IMR-90 (cell line): ENCODE results near the gene RAB36. TPM values are rescaled to one million over a fixed set of nuclear protein-coding genes. Genes with fewer than 3 reads are reported as not detected.

Experiments used
- ATAC-seq: fragments of 200-7000 bp; cut with Tn5 transposase; 2 replicates; pipeline ENCODE4 v1.9.1; 2020; ENCODE audit warnings: low read depth, mild to moderate bottlenecking, moderate library complexity
- BruUV-seq: library from RNA; stranded (reverse); fragments of 400-500 nt; replicated peaks from 2 replicates; lab custom pipeline; 2021; lab: Mats Ljungman, UMichigan
- CTCF ChIA-PET: fragments of 300-600 bp; formaldehyde crosslinking; extraction: SDS; loops from one replicate; lab custom pipeline; 2021; ENCODE audit warnings: antibody characterized with exemption; lab: Yijun Ruan, JAX
- POLR2A ChIA-PET: fragments of 300-600 bp; sonication (Branson Sonifier 250); formaldehyde crosslinking; loops from one replicate; lab custom pipeline; 2022; ENCODE audit warnings: antibody characterized with exemption; ENCODE audit not compliant: unreplicated experiment; lab: Charles Lee
- DNase-seq: peaks from one replicate; pipeline ENCODE4 v3.0.0; 2013
- H2AFZ ChIP-seq: replicated peaks from 2 replicates; pipeline ENCODE3; 2013; ENCODE audit warnings: low read length, mild to moderate bottlenecking; ENCODE audit not compliant: poor library complexity
- H2AK5ac ChIP-seq: 2 replicates; pipeline ENCODE4 v1.6.1; 2013; ENCODE audit warnings: low read depth, low read length, inconsistent platforms
- H2AK9ac ChIP-seq: replicated peaks from 2 replicates; pipeline ENCODE3; 2013; ENCODE audit warnings: mild to moderate bottlenecking, low read depth, low read length, moderate library complexity; ENCODE audit not compliant: poor library complexity
- H2BK120ac ChIP-seq: 2 replicates; pipeline ENCODE4 v1.6.1; 2013; ENCODE audit warnings: low read depth, low read length, inconsistent platforms
- H2BK15ac ChIP-seq: 3 replicates; pipeline ENCODE4 v1.6.1; 2013; ENCODE audit warnings: low read depth, low read length, inconsistent platforms
- H2BK20ac ChIP-seq: 2 replicates; pipeline ENCODE4 v1.6.1; 2013; ENCODE audit warnings: low read depth, mild to moderate bottlenecking, inconsistent platforms, low read length, moderate library complexity
- H2BK5ac ChIP-seq: 2 replicates; pipeline ENCODE4 v1.6.1; 2013; ENCODE audit warnings: mild to moderate bottlenecking, low read depth, low read length, inconsistent platforms; ENCODE audit not compliant: poor library complexity, severe bottlenecking
- H3K14ac ChIP-seq: replicated peaks from 2 replicates; pipeline ENCODE4 v1.6.1; 2013; ENCODE audit warnings: low read depth, low read length, inconsistent platforms
- H3K18ac ChIP-seq: 2 replicates; pipeline ENCODE4 v1.6.1; 2013; ENCODE audit warnings: low read depth, low read length, control low read depth
- H3K23ac ChIP-seq: 2 replicates; pipeline ENCODE4 v1.6.1; 2013; ENCODE audit warnings: low read depth, low read length, inconsistent platforms
- H3K27ac ChIP-seq: 2 replicates; pipeline ENCODE4 v1.5.1; 2013; ENCODE audit warnings: mild to moderate bottlenecking, control low read depth, low read length; ENCODE audit not compliant: insufficient read depth
- H3K27me3 ChIP-seq: 2 replicates; pipeline ENCODE4 v1.6.1; 2013; ENCODE audit warnings: low read length; ENCODE audit not compliant: control insufficient read depth, insufficient read depth
- H3K36me3 ChIP-seq: 2 replicates; pipeline ENCODE4 v1.6.1; 2013; ENCODE audit warnings: low read length, mixed read lengths; ENCODE audit not compliant: control insufficient read depth, insufficient read depth
- H3K4ac ChIP-seq: 2 replicates; pipeline ENCODE4 v1.6.1; 2013; ENCODE audit warnings: low read depth, low read length, inconsistent platforms
- H3K4me1 ChIP-seq: 2 replicates; pipeline ENCODE4 v1.6.1; 2013; ENCODE audit warnings: low read length, mixed read lengths; ENCODE audit not compliant: control insufficient read depth, insufficient read depth
- H3K4me2 ChIP-seq: 2 replicates; pipeline ENCODE4 v1.6.1; 2013; ENCODE audit warnings: low read depth, mild to moderate bottlenecking, control low read depth, low read length, moderate library complexity
- H3K4me3 ChIP-seq: 2 replicates; pipeline ENCODE4 v1.5.1; 2013; ENCODE audit warnings: low read depth, mild to moderate bottlenecking, control low read depth, low read length, moderate library complexity; ENCODE audit not compliant: insufficient read depth
- H3K56ac ChIP-seq: 2 replicates; pipeline ENCODE4 v1.6.1; 2013; ENCODE audit warnings: low read length, inconsistent platforms; ENCODE audit not compliant: insufficient read depth; ENCODE audit errors: extremely low read depth
- H3K79me1 ChIP-seq, 2 experiments: 2 replicates each; pipeline ENCODE4 v1.6.1; 2013; ENCODE audit warnings: low read length in 2 of 2, inconsistent platforms in 1 of 2, low read depth in 1 of 2
- H3K9ac ChIP-seq: 2 replicates; pipeline ENCODE4 v1.6.1; 2013; ENCODE audit warnings: low read depth, low read length, control low read depth
- H3K9me1 ChIP-seq: 2 replicates; pipeline ENCODE4 v1.6.1; 2013; ENCODE audit warnings: low read length, inconsistent platforms; ENCODE audit not compliant: insufficient read depth
- H3K9me3 ChIP-seq: 2 replicates; pipeline ENCODE4 v1.6.1; 2013; ENCODE audit warnings: low read length; ENCODE audit not compliant: control insufficient read depth, insufficient read depth
- H4K20me1 ChIP-seq: 2 replicates; pipeline ENCODE4 v1.6.1; 2013; ENCODE audit warnings: low read length, inconsistent platforms; ENCODE audit not compliant: insufficient read depth
- H4K5ac ChIP-seq: 2 replicates; pipeline ENCODE4 v1.6.1; 2013; ENCODE audit warnings: mild to moderate bottlenecking, low read depth, low read length, control low read depth
- H4K8ac ChIP-seq, 2 experiments: 2 replicates each; pipeline ENCODE4 v1.6.1; 2013; ENCODE audit warnings: low read depth in 2 of 2, low read length in 2 of 2, control low read depth in 1 of 2, inconsistent platforms in 1 of 2
- H4K91ac ChIP-seq: 2 replicates; pipeline ENCODE4 v1.6.1; 2013; ENCODE audit warnings: low read depth, low read length, inconsistent platforms; ENCODE audit not compliant: insufficient read depth
- BHLHE40 ChIP-seq: fragments of 150-350 bp; IDR thresholded peaks from 2 replicates; pipeline ENCODE4 v1.6.1; 2016; ENCODE audit warnings: mild to moderate bottlenecking, low read depth, low read length
- CEBPB ChIP-seq: IDR thresholded peaks from 2 replicates; pipeline ENCODE4 v1.6.1; 2012; ENCODE audit warnings: low read depth, low read length, improper control_type of control experiment
- CHD1 ChIP-seq: IDR thresholded peaks from 2 replicates; pipeline ENCODE4 v1.6.1; 2012; ENCODE audit warnings: low read depth, low read length, improper control_type of control experiment
- ELK1 ChIP-seq: fragments of 150-350 bp; IDR thresholded peaks from 2 replicates; pipeline ENCODE4 v1.6.1; 2016; ENCODE audit warnings: low read depth, mild to moderate bottlenecking, low read length, moderate library complexity, borderline replicate concordance
- FOS ChIP-seq: fragments of 150-350 bp; IDR thresholded peaks from 2 replicates; pipeline ENCODE4 v1.6.1; 2016; ENCODE audit warnings: low read depth, low read length
- MAFK ChIP-seq: IDR thresholded peaks from 2 replicates; pipeline ENCODE4 v1.6.1; 2012; ENCODE audit warnings: low read depth, low read length, improper control_type of control experiment
- MAZ ChIP-seq: IDR thresholded peaks from 2 replicates; pipeline ENCODE4 v1.6.1; 2012; ENCODE audit warnings: low read depth, mild to moderate bottlenecking, low read length, improper control_type of control experiment, moderate library complexity, borderline replicate concordance
- MXI1 ChIP-seq: IDR thresholded peaks from 2 replicates; pipeline ENCODE4 v1.6.1; 2012; ENCODE audit warnings: low read depth, mild to moderate bottlenecking, low read length, moderate library complexity, borderline replicate concordance
- NFE2L2 ChIP-seq: fragments of 150-350 bp; IDR thresholded peaks from 2 replicates; pipeline ENCODE4 v1.6.1; 2016; ENCODE audit warnings: low read depth, mild to moderate bottlenecking, low read length
- POLR2A ChIP-seq: IDR thresholded peaks from 2 replicates; pipeline ENCODE4 v1.6.1; 2012; ENCODE audit warnings: mild to moderate bottlenecking, low read depth, low read length
- RAD21 ChIP-seq: IDR thresholded peaks from 2 replicates; pipeline ENCODE4 v1.6.1; 2012; ENCODE audit warnings: low read length, improper control_type of control experiment
- RFX5 ChIP-seq: IDR thresholded peaks from 2 replicates; pipeline ENCODE4 v1.8.0; 2012; ENCODE audit warnings: low read depth, mild to moderate bottlenecking, low read length, moderate library complexity
- SMC3 ChIP-seq: fragments of 150-350 bp; IDR thresholded peaks from 2 replicates; pipeline ENCODE4 v1.6.1; 2016; ENCODE audit warnings: low read depth, mild to moderate bottlenecking, antibody characterized with exemption, low read length, moderate library complexity
- WGBS, 2 experiments: methylation state at CpG; one replicate each; pipeline versions ENCODE4 v1.1.5 to v1.1.7; 2013; ENCODE audit warnings: missing lambda C conversion rate in 2 of 2; ENCODE audit not compliant: insufficient read length in 1 of 2; ENCODE audit errors: extremely low coverage in 2 of 2; 5-methylcytosine and 5-hydroxymethylcytosine counted together
- dilution Hi-C: fragments of 300-500 bp; cut with HindIII; formaldehyde crosslinking; loops from one replicate; pipeline ENCODE4 v1.14.3; 2018; ENCODE audit warnings: low sequenced_read_pairs; ENCODE audit not compliant: unreplicated experiment
- in situ Hi-C: fragments of 300-500 bp; cut with MboI; formaldehyde crosslinking; loops from 3 replicates; pipeline ENCODE4 v1.14.3; 2019; ENCODE audit warnings: low sequenced_read_pairs, inconsistent platforms, mixed read lengths
- intact Hi-C: fragments of 100-400 bp; cut with micrococcal nuclease; formaldehyde crosslinking; loops from 2 replicates; pipeline ENCODE4 v1.10.0; 2022
- polyA plus RNA-seq, 3 experiments: library from polyadenylated mRNA; depleted of rRNA; stranded (reverse); fragments of >200 nt; gene quantifications; 2 replicates each; pipeline ENCODE4 v1.2.3, GENCODE V29; 2012; ENCODE audit warnings: low replicate concordance in 1 of 3
- total RNA-seq: library from RNA; depleted of rRNA; stranded (reverse); fragments of >200 nt; gene quantifications from 2 replicates; pipeline ENCODE4 v1.2.3, GENCODE V29; 2012
- TF ChIP-seq, protein P1 (sequence below): conservative IDR thresholded peaks from 2 replicates; pipeline ENCODE4 v1.5.1; 2012; ENCODE audit warnings: mild to moderate bottlenecking, low read depth, low read length, improper control_type of control experiment

Gene RAB36
- total and polyA plus RNA-seq, 2 of the 4 experiments (the other 2 are of a cell fraction) = 3.6 to 4.0 TPM

GRCh38 chr22:23132376-23133091 is 12.7 kb upstream of the RAB36 start (continued):
- TF ChIP-seq RAD21 = no peak

- no peak overlapping the region for H2BK20ac ChIP-seq
- no peak overlapping the region for H3K4me3 ChIP-seq
- no peaks in the 10 kb centered on the region for H3K36me3 ChIP-seq
- no peak overlapping the region for H2BK120ac ChIP-seq
- no peak overlapping the region for H2AK5ac ChIP-seq
- no peak overlapping the region for H4K91ac ChIP-seq
- no peak overlapping the region for H3K14ac ChIP-seq
- H4K20me1 ChIP-seq = no peaks in the 10 kb centered on the region
- 0 out of 2 replicates have a peak, but pooled peaks cover 2% of the 10 kb centered on the region for H3K4me1 ChIP-seq
- no peak for DNase-seq
- no peak overlapping the region for H3K23ac ChIP-seq
- no peak overlapping the region for H3K27ac ChIP-seq
- H2AFZ ChIP-seq = no peak overlapping the region
- no peak overlapping the region for H3K56ac ChIP-seq
- CTCF ChIA-PET = no interaction called here
- H3K4ac ChIP-seq = no peak overlapping the region
- in situ Hi-C loops (no loop called here), dilution Hi-C loops (no loop called here), intact Hi-C loops (loop anchor here (10.0 kb wide), 1 partner anchor 669 kb away; no protein-coding TSS in a partner anchor)
- H3K79me1 ChIP-seq = no peaks in the 10 kb centered on the region
- no peak overlapping the region for H2BK15ac ChIP-seq
- WGBS, 2 experiments = no CpG with 5 or more reads among the region's 10 CpGs
- POLR2A ChIA-PET = no interaction called here
- H3K18ac ChIP-seq = no peak overlapping the region
- no TSS peak for BruUV-seq
- peaks cover 20% of the 10 kb centered on the region for H3K27me3 ChIP-seq
- no peak for ATAC-seq
- no peak overlapping the region for H2AK9ac ChIP-seq
- H3K4me2 ChIP-seq = no peak overlapping the region
- H3K9me1 ChIP-seq = no peaks in the 10 kb centered on the region
- H4K8ac ChIP-seq = no peak overlapping the region
- H3K9me3 ChIP-seq = no peaks in the 10 kb centered on the region
- H2BK5ac ChIP-seq = no peak overlapping the region
- H4K5ac ChIP-seq = no peak overlapping the region
- no peak overlapping the region for H3K9ac ChIP-seq
- no peak for TF ChIP-seq MAZ
- no peak for TF ChIP-seq MAFK
- no peak for TF ChIP-seq FOS
- TF ChIP-seq NFE2L2 = no peak
- no peak for TF ChIP-seq RFX5
- no peak for TF ChIP-seq RAD21
- TF ChIP-seq CHD1 = no peak
- TF ChIP-seq, protein P1, sequence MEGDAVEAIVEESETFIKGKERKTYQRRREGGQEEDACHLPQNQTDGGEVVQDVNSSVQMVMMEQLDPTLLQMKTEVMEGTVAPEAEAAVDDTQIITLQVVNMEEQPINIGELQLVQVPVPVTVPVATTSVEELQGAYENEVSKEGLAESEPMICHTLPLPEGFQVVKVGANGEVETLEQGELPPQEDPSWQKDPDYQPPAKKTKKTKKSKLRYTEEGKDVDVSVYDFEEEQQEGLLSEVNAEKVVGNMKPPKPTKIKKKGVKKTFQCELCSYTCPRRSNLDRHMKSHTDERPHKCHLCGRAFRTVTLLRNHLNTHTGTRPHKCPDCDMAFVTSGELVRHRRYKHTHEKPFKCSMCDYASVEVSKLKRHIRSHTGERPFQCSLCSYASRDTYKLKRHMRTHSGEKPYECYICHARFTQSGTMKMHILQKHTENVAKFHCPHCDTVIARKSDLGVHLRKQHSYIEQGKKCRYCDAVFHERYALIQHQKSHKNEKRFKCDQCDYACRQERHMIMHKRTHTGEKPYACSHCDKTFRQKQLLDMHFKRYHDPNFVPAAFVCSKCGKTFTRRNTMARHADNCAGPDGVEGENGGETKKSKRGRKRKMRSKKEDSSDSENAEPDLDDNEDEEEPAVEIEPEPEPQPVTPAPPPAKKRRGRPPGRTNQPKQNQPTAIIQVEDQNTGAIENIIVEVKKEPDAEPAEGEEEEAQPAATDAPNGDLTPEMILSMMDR = no peak
- no peak for TF ChIP-seq BHLHE40
- no peak for TF ChIP-seq MXI1
- TF ChIP-seq SMC3 = no peak
- no peak for TF ChIP-seq POLR2A
- no peak for TF ChIP-seq CEBPB
- TF ChIP-seq ELK1 = no peak
Observed at GRCh38 chr22:23133922-23134321, 11.4 kb upstream of the RAB36 start.
